LNCaP clone FGC (cell line): ENCODE results near the gene LUZP2.
A peak's percentile ranks its signal among the peaks of the same experiment; 100 is the strongest.

Experiments
- DNase-seq: peaks from one replicate; pipeline ENCODE4 v3.0.0-alpha.2; 2011; ENCODE audit warnings: low read depth
- H3K4me3 ChIP-seq: 2 replicates; pipeline ENCODE4 v1.5.1; 2011; ENCODE audit warnings: mild to moderate bottlenecking, low read depth, low read length, control low read depth
- CTCF ChIP-seq: IDR thresholded peaks from 2 replicates; pipeline ENCODE4 v1.5.1; 2012; ENCODE audit warnings: mild to moderate bottlenecking; ENCODE audit not compliant: control insufficient read depth, insufficient read depth; ENCODE audit errors: extremely low read depth

LUZP2 gene

GRCh38 chr11:24667353-24667968 lies 170.6 kb downstream of the LUZP2 start:
- peak overlapping the region; percentile 32; the same call in 1 of the 2 replicates for H3K4me3 ChIP-seq
- no peak for TF ChIP-seq CTCF
- no peak for DNase-seq

GRCh38 chr11:24678703-24679348 lies 182.0 kb downstream of the LUZP2 start:
- TF ChIP-seq CTCF: no peak
- DNase-seq: peak; percentile 75
- H3K4me3 ChIP-seq: no peak overlapping the region

- no peak overlapping the region for H3K4me3 ChIP-seq
- no peak for DNase-seq
- no peak for TF ChIP-seq CTCF
Measured at GRCh38 chr11:24679821-24680351, 183.0 kb downstream of the LUZP2 start.

GRCh38 chr11:24683583-24683982 lies 186.7 kb downstream of the LUZP2 start:
- no peak for TF ChIP-seq CTCF
- no peak for DNase-seq
- no peak overlapping the region for H3K4me3 ChIP-seq

GRCh38 chr11:24685821-24686220 lies 189.0 kb downstream of the LUZP2 start:
- no peak for DNase-seq
- H3K4me3 ChIP-seq: no peak overlapping the region
- TF ChIP-seq CTCF: no peak

- DNase-seq: no peak
- no peak for TF ChIP-seq CTCF
- H3K4me3 ChIP-seq: no peak overlapping the region
Measured at GRCh38 chr11:24687531-24688147, 190.8 kb downstream of the LUZP2 start.

GRCh38 chr11:24688981-24689380 lies 192.1 kb downstream of the LUZP2 start:
- no peak for DNase-seq
- no peak overlapping the region for H3K4me3 ChIP-seq
- no peak for TF ChIP-seq CTCF
